ENCODE results near the gene CEP89. TPM values are rescaled to one million over a fixed set of nuclear protein-coding genes. Genes with fewer than 3 reads are reported as not detected.
"Not testable (repeated sequence)": the region's sequence is repeated elsewhere in the genome, so short reads cannot be mapped to it uniquely, and the experiment has no call there.

CEP89 gene
- total RNA-seq, 1 donor from 2014 or later, result 5.0 TPM

DNA sequence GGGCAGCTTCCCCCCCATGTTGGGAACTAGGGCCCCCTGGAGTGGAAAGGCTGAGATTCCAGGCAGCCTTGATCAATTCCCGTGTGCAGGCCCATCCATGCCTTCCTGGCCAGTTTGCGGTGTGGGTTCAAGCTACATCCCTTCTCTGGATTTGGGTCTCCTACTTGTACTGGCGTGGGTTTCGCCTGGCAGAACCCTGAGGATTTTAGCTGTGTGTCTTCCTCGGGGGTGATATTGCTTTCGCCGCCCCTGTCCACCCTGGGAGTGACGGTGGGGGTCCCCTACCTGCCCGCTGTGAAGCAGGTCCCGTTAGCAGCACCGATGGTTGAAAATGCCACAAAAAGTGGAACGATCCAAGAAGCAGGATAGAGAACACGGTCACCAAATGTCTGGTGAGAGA lies 113.6 kb downstream of the CEP89 start:
- DNase-seq (ENCODE audit: low read depth) (no peak), FAIRE-seq (no peak)
- TF ChIP-seq CTCF (IDR thresholded peaks at IDR 0.05; ENCODE audit: insufficient read depth, low read length, severe bottlenecking), result no peak
- Histone ChIP-seq H3K4me3 (ENCODE audit: low read depth, low read length) (no peak overlapping the region), H3K36me3 (ENCODE audit: control insufficient read depth, insufficient read depth, low read length) (no peaks in the 10 kb centered on the region), H3K27me3 (ENCODE audit: control insufficient read depth, insufficient read depth, low read length) (no peaks in the 10 kb centered on the region)

GRCh38 chr19:32857584-32857983 lies 114.2 kb downstream of the CEP89 start:
- Histone ChIP-seq H3K36me3 (ENCODE audit: control insufficient read depth, insufficient read depth, low read length) (no peaks in the 10 kb centered on the region), H3K4me3 (ENCODE audit: low read depth, low read length) (no peak overlapping the region), H3K27me3 (ENCODE audit: control insufficient read depth, insufficient read depth, low read length) (no peaks in the 10 kb centered on the region)
- no peak for TF ChIP-seq CTCF (IDR thresholded peaks at IDR 0.05; ENCODE audit: insufficient read depth, low read length, severe bottlenecking)
- DNase-seq (ENCODE audit: low read depth) (no peak), FAIRE-seq (no peak)

- DNase-seq (ENCODE audit: low read depth); FAIRE-seq; H3K27me3 ChIP-seq (ENCODE audit: control insufficient read depth, insufficient read depth, low read length); H3K4me3 ChIP-seq (ENCODE audit: low read depth, low read length); H3K36me3 ChIP-seq (ENCODE audit: control insufficient read depth, insufficient read depth, low read length): not testable (repeated sequence)
Observed at GRCh38 chr19:32856818-32857217, 114.9 kb downstream of the CEP89 start.

GRCh38 chr19:32852216-32852615 lies 119.5 kb downstream of the CEP89 start:
- no peaks in the 10 kb centered on the region for H3K36me3 ChIP-seq (ENCODE audit: control insufficient read depth, insufficient read depth, low read length)
- TF ChIP-seq CTCF (IDR thresholded peaks at IDR 0.05; ENCODE audit: insufficient read depth, low read length, severe bottlenecking), result no peak
- DNase-seq (ENCODE audit: low read depth) (no peak), FAIRE-seq (no peak)
- H3K4me3 ChIP-seq (ENCODE audit: low read depth, low read length), result no peak overlapping the region
- no peaks in the 10 kb centered on the region for H3K27me3 ChIP-seq (ENCODE audit: control insufficient read depth, insufficient read depth, low read length)

- H3K4me3 ChIP-seq (ENCODE audit: low read depth, low read length); H3K36me3 ChIP-seq (ENCODE audit: control insufficient read depth, insufficient read depth, low read length); DNase-seq (ENCODE audit: low read depth); FAIRE-seq; H3K27me3 ChIP-seq (ENCODE audit: control insufficient read depth, insufficient read depth, low read length): not testable (repeated sequence)
Observed at GRCh38 chr19:32848035-32848434, 123.7 kb downstream of the CEP89 start.

DNA sequence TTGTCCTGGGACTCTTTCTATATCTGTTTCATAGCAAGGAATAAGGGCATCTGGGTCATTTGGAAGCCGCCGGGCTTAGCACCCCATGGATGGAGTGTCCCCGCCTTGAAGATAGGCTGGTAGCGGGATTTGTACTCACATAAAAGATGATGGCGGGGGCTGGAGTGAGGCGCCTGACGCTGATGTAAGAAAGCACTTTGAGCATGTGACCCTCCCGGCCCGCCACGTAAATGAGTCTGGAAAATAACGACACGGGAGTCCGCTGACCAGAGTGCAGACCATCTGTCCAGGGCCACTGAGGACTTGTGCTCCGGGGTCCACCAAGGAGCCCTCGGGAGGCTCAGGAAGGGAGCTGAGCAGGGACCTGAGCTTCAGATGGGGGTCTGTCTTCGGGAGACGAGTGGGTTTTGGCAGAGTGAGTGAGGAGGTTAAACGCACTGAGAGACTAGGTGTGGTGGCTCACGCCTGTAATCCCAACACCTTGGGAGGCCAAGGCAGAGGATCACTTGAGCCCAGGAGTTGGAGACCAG lies 128.0 kb downstream of the CEP89 start:
- FAIRE-seq (no peak), DNase-seq (ENCODE audit: low read depth) (no peak)
- no peak for TF ChIP-seq CTCF (IDR thresholded peaks at IDR 0.05; ENCODE audit: insufficient read depth, low read length, severe bottlenecking)
- Histone ChIP-seq H3K36me3 (ENCODE audit: control insufficient read depth, insufficient read depth, low read length) (no peaks in the 10 kb centered on the region), H3K27me3 (ENCODE audit: control insufficient read depth, insufficient read depth, low read length) (no peaks in the 10 kb centered on the region), H3K4me3 (ENCODE audit: low read depth, low read length) (no peak overlapping the region)

DNA sequence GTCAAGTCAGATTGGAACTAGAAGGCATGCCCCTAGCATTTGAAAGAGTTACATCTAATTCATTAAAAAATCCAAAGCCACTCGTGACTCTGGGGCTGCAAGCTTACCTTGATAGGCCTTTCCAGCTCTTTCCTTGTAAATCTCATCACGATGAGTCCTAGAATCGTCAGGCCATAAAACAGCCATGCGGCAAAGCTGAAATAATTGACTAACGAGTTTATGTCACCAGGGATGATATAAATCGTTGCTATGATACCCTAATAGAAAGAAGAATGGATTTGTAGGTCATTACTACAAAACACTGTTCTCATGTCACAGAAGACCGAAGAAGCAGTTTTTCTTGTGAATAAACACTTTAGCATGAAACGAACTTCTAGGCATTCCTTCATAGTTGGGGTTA lies 129.7 kb downstream of the CEP89 start:
- no peak for FAIRE-seq
- no peak for TF ChIP-seq CTCF (IDR thresholded peaks at IDR 0.05; ENCODE audit: insufficient read depth, low read length, severe bottlenecking)
- Histone ChIP-seq H3K36me3 (ENCODE audit: control insufficient read depth, insufficient read depth, low read length) (no peaks in the 10 kb centered on the region), H3K4me3 (ENCODE audit: low read depth, low read length) (no peak overlapping the region), H3K27me3 (ENCODE audit: control insufficient read depth, insufficient read depth, low read length) (no peaks in the 10 kb centered on the region)
- DNase-seq (ENCODE audit: low read depth), result no peak
